Endodermal cell (in vitro differentiated cells): ENCODE measurements around the gene P2RY8. TPM values are rescaled to one million over a fixed set of nuclear protein-coding genes. Genes with fewer than 3 reads are reported as not detected.

Source experiments
- DNase-seq: peaks from one replicate; pipeline ENCODE4 v3.0.0-alpha.2; 2017
- H3K27ac ChIP-seq: 2 replicates; pipeline ENCODE4 v1.5.1; 2013; ENCODE audit warnings: mild to moderate bottlenecking, low read depth, low read length, moderate library complexity
- H3K27me3 ChIP-seq: 2 replicates; pipeline ENCODE4 v1.6.1; 2013; ENCODE audit warnings: mild to moderate bottlenecking, low read length, moderate library complexity; ENCODE audit not compliant: insufficient read depth, control insufficient read depth, poor library complexity, severe bottlenecking
- H3K36me3 ChIP-seq: 2 replicates; pipeline ENCODE4 v1.7.0; 2013; ENCODE audit warnings: mild to moderate bottlenecking, low read length, moderate library complexity; ENCODE audit not compliant: control insufficient read depth, insufficient read depth
- H3K4me1 ChIP-seq: one replicate; pipeline ENCODE4 v1.7.0; 2013; ENCODE audit warnings: low read length; ENCODE audit not compliant: control insufficient read depth, insufficient read depth
- H3K4me3 ChIP-seq: 2 replicates; pipeline ENCODE4 v1.5.1; 2013; ENCODE audit warnings: mild to moderate bottlenecking, low read length, moderate library complexity
- H3K9ac ChIP-seq: 2 replicates; pipeline ENCODE4 v1.6.1; 2013; ENCODE audit warnings: mild to moderate bottlenecking, low read length, moderate library complexity; ENCODE audit not compliant: poor library complexity, severe bottlenecking; ENCODE audit errors: extremely low read depth
- H3K9me3 ChIP-seq: 2 replicates; pipeline ENCODE4 v1.6.1; 2013; ENCODE audit warnings: mild to moderate bottlenecking, low read length, moderate library complexity; ENCODE audit not compliant: control insufficient read depth
- H3K27ac Mint-ChIP-seq: 2 replicates; pipeline ENCODE4 v1.8.0; 2020; ENCODE audit warnings: mixed read lengths
- H3K27me3 Mint-ChIP-seq: 2 replicates; pipeline ENCODE4 v1.8.0; 2021; ENCODE audit warnings: mild to moderate bottlenecking, mixed read lengths; ENCODE audit not compliant: insufficient read depth
- H3K36me3 Mint-ChIP-seq: 2 replicates; pipeline ENCODE4 v1.8.0; 2020; ENCODE audit warnings: low read depth, mixed read lengths
- H3K4me1 Mint-ChIP-seq: 2 replicates; pipeline ENCODE4 v1.8.0; 2020; ENCODE audit warnings: mixed read lengths
- H3K4me3 Mint-ChIP-seq: 2 replicates; pipeline ENCODE4 v1.8.0; 2020; ENCODE audit warnings: mild to moderate bottlenecking, moderate library complexity, mixed read lengths
- H3K9me3 Mint-ChIP-seq: 2 replicates; pipeline ENCODE4 v1.8.0; 2020; ENCODE audit warnings: mild to moderate bottlenecking, mixed read lengths
- CTCF ChIP-seq: fragments of 200-600 bp; sonication (generic); conservative IDR thresholded peaks from 2 replicates; pipeline ENCODE4 v1.5.0; 2021; ENCODE audit warnings: antibody characterized with exemption, mild to moderate bottlenecking
- WGBS, 2 experiments: methylation state at CpG; one replicate each; pipeline versions ENCODE4 v1.1.5 to v1.1.7; 2013; ENCODE audit warnings: missing lambda C conversion rate in 2 of 2, mixed read lengths in 1 of 2; ENCODE audit not compliant: insufficient coverage in 1 of 2, insufficient read length in 1 of 2; 5-methylcytosine and 5-hydroxymethylcytosine counted together
- total RNA-seq, 2 donors: library from RNA; stranded (reverse); fragmentation: NEBNext Ultra II Directional in 1 of 2; extraction: Animal tissue kit (Norgen Biotek cat#: 25700) in 1 of 2; gene quantifications; 2 replicates in 1 of 2; 3 replicates in 1 of 2; pipeline ENCODE4 v1.2.1, GENCODE V29; 2021

Gene P2RY8
- total RNA-seq, 2 donors from 2014 or later, result not detected

DNA sequence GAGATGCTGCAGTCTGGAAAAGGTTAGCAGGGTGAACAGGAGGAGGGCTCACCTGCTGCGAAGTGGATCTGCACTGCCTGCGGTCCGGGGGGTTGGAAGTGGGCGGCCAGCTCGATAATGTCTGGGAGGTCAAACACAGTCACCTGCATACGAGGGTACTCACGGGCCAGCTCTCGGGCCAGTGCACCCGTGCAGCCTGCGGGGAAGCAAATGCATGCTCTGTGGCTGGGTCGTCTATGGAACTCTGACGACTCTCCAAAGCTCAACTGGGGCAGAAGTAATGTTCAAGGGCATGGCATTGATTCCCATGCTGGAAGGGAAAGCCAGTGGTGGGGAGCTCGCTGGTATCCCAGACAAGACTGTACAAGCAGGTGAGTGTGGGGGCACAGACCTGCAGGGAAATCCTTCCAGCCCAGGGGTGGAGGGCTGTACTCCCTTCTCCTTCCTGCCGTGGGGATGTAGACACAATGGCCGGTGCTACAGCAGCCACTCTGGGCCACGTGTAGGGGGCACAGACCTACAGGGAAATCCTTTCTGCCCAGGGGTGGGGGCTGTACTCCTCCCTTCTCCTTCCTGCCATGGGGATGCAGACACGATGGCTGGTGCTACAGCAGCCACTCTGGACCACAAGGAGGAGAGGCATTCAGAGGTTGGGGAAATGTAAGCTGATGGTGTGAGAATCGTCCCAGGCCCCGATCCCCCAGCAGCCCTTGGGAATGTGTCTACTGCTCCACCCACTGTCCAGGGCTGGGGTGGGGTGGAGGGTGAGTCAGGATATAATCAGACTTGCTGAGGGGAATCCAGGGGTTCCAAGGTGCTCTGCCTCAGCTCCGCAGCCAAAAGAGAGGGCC is 118.8 kb downstream of the P2RY8 start:
- Histone ChIP-seq H3K27ac (no peak overlapping the region), H3K4me3 (no peak overlapping the region), H3K27me3 (no peaks in the 10 kb centered on the region), H3K9me3 (peaks cover 27% of the 10 kb centered on the region), H3K4me1 (no peaks in the 10 kb centered on the region), H3K9ac (no peak overlapping the region), H3K36me3 (peaks cover 61% of the 10 kb centered on the region)
- no peak for TF ChIP-seq CTCF
- Mint-ChIP-seq H3K4me1 (peaks cover 12% of the 10 kb centered on the region), H3K36me3 (peaks cover 60% of the 10 kb centered on the region), H3K27ac (no peak overlapping the region), H3K4me3 (no peak overlapping the region), H3K9me3 (peaks cover 24% of the 10 kb centered on the region), H3K27me3 (no peaks in the 10 kb centered on the region)
- 91 to 92% methylated on average over 16 to 19 of the region's 20 CpGs for WGBS, 2 experiments
- DNase-seq, result no peak

- no peak for DNase-seq
- Mint-ChIP-seq H3K9me3 (peaks cover 14% of the 10 kb centered on the region), H3K4me1 (peaks cover 12% of the 10 kb centered on the region), H3K4me3 (no peak overlapping the region), H3K27ac (no peak overlapping the region), H3K36me3 (peaks cover 59% of the 10 kb centered on the region), H3K27me3 (no peaks in the 10 kb centered on the region)
- no peak overlapping the region for H3K27ac ChIP-seq
- TF ChIP-seq CTCF, result no peak
- H3K36me3 ChIP-seq, result peaks cover 59% of the 10 kb centered on the region
- no peak overlapping the region for H3K9ac ChIP-seq
- 65 to 83% methylated on average over 7 to 14 of the region's 14 CpGs for WGBS, 2 experiments
- no peaks in the 10 kb centered on the region for H3K27me3 ChIP-seq
- no peaks in the 10 kb centered on the region for H3K4me1 ChIP-seq
- peaks cover 18% of the 10 kb centered on the region for H3K9me3 ChIP-seq
- H3K4me3 ChIP-seq, result no peak overlapping the region
Measured at GRCh38 chrX:1416965-1417760, 119.8 kb downstream of the P2RY8 start.

GRCh38 chrX:1416327-1416784 is 120.6 kb downstream of the P2RY8 start:
- Mint-ChIP-seq H3K27ac (no peak overlapping the region), H3K9me3 (peaks cover 6% of the 10 kb centered on the region), H3K4me1 (peaks cover 12% of the 10 kb centered on the region), H3K27me3 (no peaks in the 10 kb centered on the region), H3K4me3 (no peak overlapping the region), H3K36me3 (peaks cover 58% of the 10 kb centered on the region)
- Histone ChIP-seq H3K27ac (no peak overlapping the region), H3K9ac (no peak overlapping the region), H3K9me3 (peaks cover 10% of the 10 kb centered on the region), H3K4me1 (no peaks in the 10 kb centered on the region), H3K36me3 (peaks cover 51% of the 10 kb centered on the region), H3K27me3 (no peaks in the 10 kb centered on the region), H3K4me3 (no peak overlapping the region)
- no peak for DNase-seq
- 36 to 74% methylated on average over 2 to 15 of the region's 15 CpGs for WGBS, 2 experiments
- TF ChIP-seq CTCF, result no peak

Other genes starting within 250 kb of the P2RY8 start
- gene IL3RA, start 200.4 kb downstream of the P2RY8 start, total RNA-seq, result not detected
- 100 to 1,000 TPM; 424 to 429 TPM for gene SLC25A6, start 145.1 kb downstream of the P2RY8 start, total RNA-seq
- 10 to 100 TPM; 46.7 to 80.9 TPM for gene ASMTL, start 84.3 kb downstream of the P2RY8 start, total RNA-seq
- 10 to 100 TPM; 42.2 to 50.9 TPM for gene AKAP17A, start 54.4 kb upstream of the P2RY8 start, total RNA-seq
- not detected for gene ASMT, start 77.9 kb upstream of the P2RY8 start, total RNA-seq